SK-MEL-5 (cell line): ENCODE measurements around the gene DGKZ. TPM values are rescaled to one million over a fixed set of nuclear protein-coding genes. Genes with fewer than 3 reads are reported as not detected.

ENCODE experiments used
- DNase-seq: peaks from one replicate; pipeline ENCODE4 v3.0.0-alpha.2; 2016; ENCODE audit warnings: low read depth, low spot score
- in situ Hi-C: cut with HindIII; loops from 2 replicates; pipeline ENCODE4 v1.10.0; 2016; ENCODE audit warnings: low sequenced_read_pairs, high pct_unique_total_duplicates, low pct_unique_long_range_greater_than_20kb
- small RNA-seq, 2 experiments: library from RNA; depleted of rRNA; stranded (forward); fragments of <200 nt; gene quantifications; one replicate each; pipeline ENCODE3, GENCODE V24; 2014
- total RNA-seq: library from RNA; depleted of rRNA; stranded (reverse); fragments of >200 nt; shearing (Covaris generic); gene quantifications from 2 replicates; pipeline ENCODE4 v1.2.3, GENCODE V29; 2014; rRNA removed

Gene DGKZ
- total RNA-seq, 1 experiment from 2014 or later = 27.6 TPM

- in situ Hi-C loops = no loop called here
- no peak for DNase-seq
Observed at GRCh38 chr11:46429717-46430116, 82.5 kb downstream of the DGKZ start.

Small RNA genes within 50 kb of the gene (small RNA-seq; reads per million reads assigned to genes)
- gene MIR4688 = 0 reads per million in 2 experiments

Other genes with a start within 250 kb of the DGKZ start
- gene PHF21A, start 226.0 kb upstream of the DGKZ start, total RNA-seq = 15.2 and 15.3 TPM in 2 replicates
- 0.13 TPM in 1 of 2 replicates, not detected in the other for gene CREB3L1, start 69.8 kb upstream of the DGKZ start, total RNA-seq
- 3.1 and 4.7 TPM in 2 replicates for gene MDK, start 34.2 kb downstream of the DGKZ start, total RNA-seq
- gene CHRM4, start 44.3 kb downstream of the DGKZ start, total RNA-seq = 1.9 and 2.7 TPM in 2 replicates
- gene AMBRA1, start 246.6 kb downstream of the DGKZ start, total RNA-seq = 22.2 and 28.0 TPM in 2 replicates